IMR-90 (cell line): Measurements from ENCODE around the gene GNA14. TPM values are rescaled to one million over a fixed set of nuclear protein-coding genes. Genes with fewer than 3 reads are reported as not detected.
"Not testable (repeated sequence)": the region's sequence is repeated elsewhere in the genome, so short reads cannot be mapped to it uniquely, and the experiment has no call there.

Experiments
- ATAC-seq: fragments of 200-7000 bp; cut with Tn5 transposase; 2 replicates; pipeline ENCODE4 v1.9.1; 2020; ENCODE audit warnings: low read depth, mild to moderate bottlenecking, moderate library complexity
- BruUV-seq: library from RNA; stranded (reverse); fragments of 400-500 nt; replicated peaks from 2 replicates; lab custom pipeline; 2021; lab: Mats Ljungman, UMichigan
- CTCF ChIA-PET: fragments of 300-600 bp; formaldehyde crosslinking; extraction: SDS; loops from one replicate; lab custom pipeline; 2021; ENCODE audit warnings: antibody characterized with exemption; lab: Yijun Ruan, JAX
- POLR2A ChIA-PET: fragments of 300-600 bp; sonication (Branson Sonifier 250); formaldehyde crosslinking; loops from one replicate; lab custom pipeline; 2022; ENCODE audit warnings: antibody characterized with exemption; ENCODE audit not compliant: unreplicated experiment; lab: Charles Lee
- DNase-seq: peaks from one replicate; pipeline ENCODE4 v3.0.0; 2013
- H2AFZ ChIP-seq: replicated peaks from 2 replicates; pipeline ENCODE3; 2013; ENCODE audit warnings: low read length, mild to moderate bottlenecking; ENCODE audit not compliant: poor library complexity
- H2AK5ac ChIP-seq: 2 replicates; pipeline ENCODE4 v1.6.1; 2013; ENCODE audit warnings: low read depth, low read length, inconsistent platforms
- H2AK9ac ChIP-seq: replicated peaks from 2 replicates; pipeline ENCODE3; 2013; ENCODE audit warnings: mild to moderate bottlenecking, low read depth, low read length, moderate library complexity; ENCODE audit not compliant: poor library complexity
- H2BK120ac ChIP-seq: 2 replicates; pipeline ENCODE4 v1.6.1; 2013; ENCODE audit warnings: low read depth, low read length, inconsistent platforms
- H2BK15ac ChIP-seq: 3 replicates; pipeline ENCODE4 v1.6.1; 2013; ENCODE audit warnings: low read depth, low read length, inconsistent platforms
- H2BK20ac ChIP-seq: 2 replicates; pipeline ENCODE4 v1.6.1; 2013; ENCODE audit warnings: low read depth, mild to moderate bottlenecking, inconsistent platforms, low read length, moderate library complexity
- H2BK5ac ChIP-seq: 2 replicates; pipeline ENCODE4 v1.6.1; 2013; ENCODE audit warnings: mild to moderate bottlenecking, low read depth, low read length, inconsistent platforms; ENCODE audit not compliant: poor library complexity, severe bottlenecking
- H3K14ac ChIP-seq: replicated peaks from 2 replicates; pipeline ENCODE4 v1.6.1; 2013; ENCODE audit warnings: low read depth, low read length, inconsistent platforms
- H3K18ac ChIP-seq: 2 replicates; pipeline ENCODE4 v1.6.1; 2013; ENCODE audit warnings: low read depth, low read length, control low read depth
- H3K23ac ChIP-seq: 2 replicates; pipeline ENCODE4 v1.6.1; 2013; ENCODE audit warnings: low read depth, low read length, inconsistent platforms
- H3K27ac ChIP-seq: 2 replicates; pipeline ENCODE4 v1.5.1; 2013; ENCODE audit warnings: mild to moderate bottlenecking, control low read depth, low read length; ENCODE audit not compliant: insufficient read depth
- H3K27me3 ChIP-seq: 2 replicates; pipeline ENCODE4 v1.6.1; 2013; ENCODE audit warnings: low read length; ENCODE audit not compliant: control insufficient read depth, insufficient read depth
- H3K36me3 ChIP-seq: 2 replicates; pipeline ENCODE4 v1.6.1; 2013; ENCODE audit warnings: low read length, mixed read lengths; ENCODE audit not compliant: control insufficient read depth, insufficient read depth
- H3K4ac ChIP-seq: 2 replicates; pipeline ENCODE4 v1.6.1; 2013; ENCODE audit warnings: low read depth, low read length, inconsistent platforms
- H3K4me1 ChIP-seq: 2 replicates; pipeline ENCODE4 v1.6.1; 2013; ENCODE audit warnings: low read length, mixed read lengths; ENCODE audit not compliant: control insufficient read depth, insufficient read depth
- H3K4me2 ChIP-seq: 2 replicates; pipeline ENCODE4 v1.6.1; 2013; ENCODE audit warnings: low read depth, mild to moderate bottlenecking, control low read depth, low read length, moderate library complexity
- H3K4me3 ChIP-seq: 2 replicates; pipeline ENCODE4 v1.5.1; 2013; ENCODE audit warnings: low read depth, mild to moderate bottlenecking, control low read depth, low read length, moderate library complexity; ENCODE audit not compliant: insufficient read depth
- H3K56ac ChIP-seq: 2 replicates; pipeline ENCODE4 v1.6.1; 2013; ENCODE audit warnings: low read length, inconsistent platforms; ENCODE audit not compliant: insufficient read depth; ENCODE audit errors: extremely low read depth
- H3K79me1 ChIP-seq, 2 experiments: 2 replicates each; pipeline ENCODE4 v1.6.1; 2013; ENCODE audit warnings: low read length in 2 of 2, inconsistent platforms in 1 of 2, low read depth in 1 of 2
- H3K9ac ChIP-seq: 2 replicates; pipeline ENCODE4 v1.6.1; 2013; ENCODE audit warnings: low read depth, low read length, control low read depth
- H3K9me1 ChIP-seq: 2 replicates; pipeline ENCODE4 v1.6.1; 2013; ENCODE audit warnings: low read length, inconsistent platforms; ENCODE audit not compliant: insufficient read depth
- H3K9me3 ChIP-seq: 2 replicates; pipeline ENCODE4 v1.6.1; 2013; ENCODE audit warnings: low read length; ENCODE audit not compliant: control insufficient read depth, insufficient read depth
- H4K20me1 ChIP-seq: 2 replicates; pipeline ENCODE4 v1.6.1; 2013; ENCODE audit warnings: low read length, inconsistent platforms; ENCODE audit not compliant: insufficient read depth
- H4K5ac ChIP-seq: 2 replicates; pipeline ENCODE4 v1.6.1; 2013; ENCODE audit warnings: mild to moderate bottlenecking, low read depth, low read length, control low read depth
- H4K8ac ChIP-seq, 2 experiments: 2 replicates each; pipeline ENCODE4 v1.6.1; 2013; ENCODE audit warnings: low read depth in 2 of 2, low read length in 2 of 2, control low read depth in 1 of 2, inconsistent platforms in 1 of 2
- H4K91ac ChIP-seq: 2 replicates; pipeline ENCODE4 v1.6.1; 2013; ENCODE audit warnings: low read depth, low read length, inconsistent platforms; ENCODE audit not compliant: insufficient read depth
- WGBS, 2 experiments: methylation state at CpG; one replicate each; pipeline versions ENCODE4 v1.1.5 to v1.1.7; 2013; ENCODE audit warnings: missing lambda C conversion rate in 2 of 2; ENCODE audit not compliant: insufficient read length in 1 of 2; ENCODE audit errors: extremely low coverage in 2 of 2; 5-methylcytosine and 5-hydroxymethylcytosine counted together
- dilution Hi-C: fragments of 300-500 bp; cut with HindIII; formaldehyde crosslinking; loops from one replicate; pipeline ENCODE4 v1.14.3; 2018; ENCODE audit warnings: low sequenced_read_pairs; ENCODE audit not compliant: unreplicated experiment
- in situ Hi-C: fragments of 300-500 bp; cut with MboI; formaldehyde crosslinking; loops from 3 replicates; pipeline ENCODE4 v1.14.3; 2019; ENCODE audit warnings: low sequenced_read_pairs, inconsistent platforms, mixed read lengths
- intact Hi-C: fragments of 100-400 bp; cut with micrococcal nuclease; formaldehyde crosslinking; loops from 2 replicates; pipeline ENCODE4 v1.10.0; 2022
- polyA plus RNA-seq, 3 experiments: library from polyadenylated mRNA; depleted of rRNA; stranded (reverse); fragments of >200 nt; gene quantifications; 2 replicates each; pipeline ENCODE4 v1.2.3, GENCODE V29; 2012; ENCODE audit warnings: low replicate concordance in 1 of 3
- total RNA-seq: library from RNA; depleted of rRNA; stranded (reverse); fragments of >200 nt; gene quantifications from 2 replicates; pipeline ENCODE4 v1.2.3, GENCODE V29; 2012

Gene GNA14
- total and polyA plus RNA-seq, 2 of the 4 experiments (the other 2 are of a cell fraction), result under 0.01 to 0.03 TPM

DNA sequence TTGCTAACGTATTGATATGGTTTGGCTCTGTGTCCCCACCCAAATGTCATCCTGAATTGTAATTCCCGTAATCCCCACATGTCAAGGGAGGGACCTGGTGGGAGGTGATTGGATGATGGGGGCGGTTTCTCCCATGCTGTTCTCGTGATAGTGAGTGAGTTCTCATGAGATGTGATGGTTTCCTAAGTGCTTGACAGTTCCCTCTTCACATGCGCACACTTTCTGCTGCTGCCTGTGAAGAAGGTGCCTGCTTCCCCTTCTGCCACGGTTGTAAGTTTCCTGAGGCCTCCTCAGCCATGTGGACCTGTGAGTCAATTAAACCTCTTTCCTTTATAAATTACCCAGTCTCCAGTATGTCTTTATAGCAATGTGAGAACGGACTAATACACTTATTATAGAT lies 207.0 kb downstream of the GNA14 start:
- DNase-seq, H2BK15ac ChIP-seq, dilution Hi-C loops, H3K79me1 ChIP-seq, H2BK5ac ChIP-seq, BruUV-seq, H3K14ac ChIP-seq, H4K8ac ChIP-seq, H3K56ac ChIP-seq, H2AK9ac ChIP-seq, H3K23ac ChIP-seq, H3K27ac ChIP-seq, H4K5ac ChIP-seq, H3K4me2 ChIP-seq, intact Hi-C loops, POLR2A ChIA-PET, H2BK20ac ChIP-seq, H3K9me3 ChIP-seq, H4K20me1 ChIP-seq, H2BK120ac ChIP-seq, H3K18ac ChIP-seq, in situ Hi-C loops, ATAC-seq, H3K27me3 ChIP-seq, H3K9me1 ChIP-seq, H2AK5ac ChIP-seq, H3K9ac ChIP-seq, H2AFZ ChIP-seq, H4K91ac ChIP-seq, H3K4me1 ChIP-seq, H3K4ac ChIP-seq, H3K36me3 ChIP-seq, H3K4me3 ChIP-seq: not testable (repeated sequence)
- WGBS, 2 experiments, result no CpG with 5 or more reads among the region's 7 CpGs
- CTCF ChIA-PET, result interaction anchor here (1.4 to 2.0 kb wide), 2 partner anchors 9 to 16 kb away, joined by 4 to 10 read pairs; no protein-coding TSS in a partner anchor
